ENCODE results near the gene NR6A1.

NR6A1 gene

GRCh38 chr9:124479371-124479770 is 291.7 kb downstream of the NR6A1 start:
- Histone ChIP-seq H3K27ac (ENCODE audit: low read length, poor library complexity, severe bottlenecking) (no peak overlapping the region), H2BK15ac (ENCODE audit: low read depth, poor library complexity, severe bottlenecking) (no peak overlapping the region), H3K79me1 (replicated peaks; ENCODE audit: low read length, poor library complexity, severe bottlenecking) (no peaks in the 10 kb centered on the region), H4K91ac (ENCODE audit: low read length) (no peak overlapping the region), H3K9ac (ENCODE audit: low read length) (no peak overlapping the region), H2BK5ac (ENCODE audit: low read depth, low read length, poor library complexity, severe bottlenecking) (no peak overlapping the region), H3K4ac (ENCODE audit: low read depth in 1 of 2, low read length in 2 of 2) (no peak overlapping the region), H3K9me3 (ENCODE audit: control insufficient read depth, low read length) (no peaks in the 10 kb centered on the region), H3K36me3 (ENCODE audit: control insufficient read depth in 1 of 2, insufficient read depth in 2 of 2, low read depth in 1 of 2, low read length in 2 of 2) (no peaks in the 10 kb centered on the region), H3K23ac (ENCODE audit: low read length in 2 of 2) (no peak overlapping the region), H3K4me3 (ENCODE audit: insufficient read depth in 1 of 2, low read depth in 1 of 2, low read length in 2 of 2) (no peak overlapping the region), H4K8ac (ENCODE audit: low read length) (no peak overlapping the region), H3K14ac (ENCODE audit: low read length in 2 of 2) (peak overlapping the region in 1 of 2 experiments; percentile 53), H3K27me3 (ENCODE audit: control insufficient read depth in 1 of 2, insufficient read depth in 1 of 2, low read length in 2 of 2) (peaks cover 70 to 89% of the 10 kb centered on the region in 2 experiments), H2AK5ac (ENCODE audit: low read length, severe bottlenecking) (no peak overlapping the region), H3K18ac (ENCODE audit: low read depth in 1 of 2, low read length in 2 of 2) (no peak overlapping the region), H3K4me2 (ENCODE audit: low read length, poor library complexity, severe bottlenecking) (no peak overlapping the region), H2AFZ (ENCODE audit: low read depth, low read length) (no peak overlapping the region), H2BK12ac (ENCODE audit: low read length in 2 of 2) (no peak overlapping the region), H2BK120ac (ENCODE audit: low read depth, low read length) (no peak overlapping the region), H3K4me1 (ENCODE audit: control insufficient read depth, insufficient read depth, low read depth, low read length) (peaks cover 11% of the 10 kb centered on the region)
- no peak for DNase-seq
- 86% methylated on average over 15 of the region's 16 CpGs for WGBS

- Histone ChIP-seq H3K27me3 (ENCODE audit: control insufficient read depth in 1 of 2, insufficient read depth in 1 of 2, low read length in 2 of 2) (peaks cover 67 to 86% of the 10 kb centered on the region in 2 experiments), H3K27ac (ENCODE audit: low read length, poor library complexity, severe bottlenecking) (no peak overlapping the region), H3K4me1 (ENCODE audit: control insufficient read depth, insufficient read depth, low read depth, low read length) (peaks cover 11% of the 10 kb centered on the region), H3K23ac (ENCODE audit: low read length in 2 of 2) (no peak overlapping the region), H3K9ac (ENCODE audit: low read length) (no peak overlapping the region), H2BK120ac (ENCODE audit: low read depth, low read length) (no peak overlapping the region), H2BK5ac (ENCODE audit: low read depth, low read length, poor library complexity, severe bottlenecking) (no peak overlapping the region), H3K9me3 (ENCODE audit: control insufficient read depth, low read length) (no peaks in the 10 kb centered on the region), H4K8ac (ENCODE audit: low read length) (peak overlapping the region; percentile 3), H4K91ac (ENCODE audit: low read length) (no peak overlapping the region), H3K4me2 (ENCODE audit: low read length, poor library complexity, severe bottlenecking) (no peak overlapping the region), H2AK5ac (ENCODE audit: low read length, severe bottlenecking) (no peak overlapping the region), H3K4ac (ENCODE audit: low read depth in 1 of 2, low read length in 2 of 2) (no peak overlapping the region), H2BK12ac (ENCODE audit: low read length in 2 of 2) (no peak overlapping the region), H3K14ac (ENCODE audit: low read length in 2 of 2) (no peak overlapping the region), H3K36me3 (ENCODE audit: control insufficient read depth in 1 of 2, insufficient read depth in 2 of 2, low read depth in 1 of 2, low read length in 2 of 2) (no peaks in the 10 kb centered on the region), H2AFZ (ENCODE audit: low read depth, low read length) (no peak overlapping the region), H3K79me1 (replicated peaks; ENCODE audit: low read length, poor library complexity, severe bottlenecking) (no peaks in the 10 kb centered on the region), H3K4me3 (ENCODE audit: insufficient read depth in 1 of 2, low read depth in 1 of 2, low read length in 2 of 2) (no peak overlapping the region), H2BK15ac (ENCODE audit: low read depth, poor library complexity, severe bottlenecking) (peak overlapping the region; percentile 35), H3K18ac (ENCODE audit: low read depth in 1 of 2, low read length in 2 of 2) (no peak overlapping the region)
- 22% methylated on average over 12 of the region's 12 CpGs for WGBS
- no peak for DNase-seq
Measured at GRCh38 chr9:124478354-124478753, 292.8 kb downstream of the NR6A1 start.

GRCh38 chr9:124477648-124478285 is 293.3 kb downstream of the NR6A1 start:
- Histone ChIP-seq H3K4me1 (ENCODE audit: control insufficient read depth, insufficient read depth, low read depth, low read length) (peaks cover 11% of the 10 kb centered on the region), H3K14ac (ENCODE audit: low read length in 2 of 2) (no peak overlapping the region), H3K79me1 (replicated peaks; ENCODE audit: low read length, poor library complexity, severe bottlenecking) (no peaks in the 10 kb centered on the region), H3K18ac (ENCODE audit: low read depth in 1 of 2, low read length in 2 of 2) (peak overlapping the region in 1 of 2 experiments; percentile 11), H3K4me3 (ENCODE audit: insufficient read depth in 1 of 2, low read depth in 1 of 2, low read length in 2 of 2) (no peak overlapping the region), H3K36me3 (ENCODE audit: control insufficient read depth in 1 of 2, insufficient read depth in 2 of 2, low read depth in 1 of 2, low read length in 2 of 2) (no peaks in the 10 kb centered on the region), H2BK15ac (ENCODE audit: low read depth, poor library complexity, severe bottlenecking) (peak overlapping the region; percentile 35), H3K27me3 (ENCODE audit: control insufficient read depth in 1 of 2, insufficient read depth in 1 of 2, low read length in 2 of 2) (peaks cover 68 to 86% of the 10 kb centered on the region in 2 experiments), H2BK5ac (ENCODE audit: low read depth, low read length, poor library complexity, severe bottlenecking) (no peak overlapping the region), H4K8ac (ENCODE audit: low read length) (peak overlapping the region; percentile 57), H3K9me3 (ENCODE audit: control insufficient read depth, low read length) (no peaks in the 10 kb centered on the region), H3K27ac (ENCODE audit: low read length, poor library complexity, severe bottlenecking) (no peak overlapping the region), H3K23ac (ENCODE audit: low read length in 2 of 2) (peak overlapping the region in 1 of 2 experiments; percentile 71), H3K4me2 (ENCODE audit: low read length, poor library complexity, severe bottlenecking) (peak overlapping the region; percentile 57), H2BK120ac (ENCODE audit: low read depth, low read length) (no peak overlapping the region), H2AFZ (ENCODE audit: low read depth, low read length) (no peak overlapping the region), H2BK12ac (ENCODE audit: low read length in 2 of 2) (no peak overlapping the region), H3K9ac (ENCODE audit: low read length) (no peak overlapping the region), H2AK5ac (ENCODE audit: low read length, severe bottlenecking) (no peak overlapping the region), H3K4ac (ENCODE audit: low read depth in 1 of 2, low read length in 2 of 2) (no peak overlapping the region), H4K91ac (ENCODE audit: low read length) (no peak overlapping the region)
- no peak for DNase-seq
- 4% methylated on average over 33 of the region's 53 CpGs for WGBS

DNA sequence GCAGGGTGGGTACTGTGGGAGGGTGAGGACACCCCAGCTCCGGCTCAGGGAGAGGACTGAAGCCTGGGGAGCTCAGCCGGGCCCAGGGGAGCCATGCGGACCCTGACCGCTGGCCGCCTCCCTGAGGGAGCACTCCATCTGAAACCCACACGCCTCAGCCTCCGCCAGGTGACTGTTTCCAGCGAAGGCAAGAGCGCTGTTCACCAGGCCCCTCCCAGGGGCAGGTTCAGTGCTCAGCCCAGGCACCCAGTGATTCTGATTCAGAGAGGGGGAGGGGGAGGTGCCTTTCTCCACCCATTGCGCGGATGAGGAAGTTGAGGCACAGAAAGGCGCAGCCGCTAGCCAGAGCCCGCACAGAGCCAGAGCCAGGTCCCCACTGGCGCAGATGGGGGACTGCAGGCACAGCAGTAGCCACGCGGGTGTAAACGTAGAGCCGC is 293.9 kb downstream of the NR6A1 start:
- Histone ChIP-seq H4K8ac (ENCODE audit: low read length) (no peak overlapping the region), H3K27ac (ENCODE audit: low read length, poor library complexity, severe bottlenecking) (no peak overlapping the region), H3K9me3 (ENCODE audit: control insufficient read depth, low read length) (no peaks in the 10 kb centered on the region), H2BK120ac (ENCODE audit: low read depth, low read length) (no peak overlapping the region), H4K91ac (ENCODE audit: low read length) (no peak overlapping the region), H3K18ac (ENCODE audit: low read depth in 1 of 2, low read length in 2 of 2) (peak overlapping the region in 1 of 2 experiments; percentile 11), H3K4me2 (ENCODE audit: low read length, poor library complexity, severe bottlenecking) (peak overlapping the region; percentile 57), H3K4me1 (ENCODE audit: control insufficient read depth, insufficient read depth, low read depth, low read length) (peaks cover 10% of the 10 kb centered on the region), H3K9ac (ENCODE audit: low read length) (no peak overlapping the region), H2AK5ac (ENCODE audit: low read length, severe bottlenecking) (no peak overlapping the region), H3K4me3 (ENCODE audit: insufficient read depth in 1 of 2, low read depth in 1 of 2, low read length in 2 of 2) (no peak overlapping the region), H2BK15ac (ENCODE audit: low read depth, poor library complexity, severe bottlenecking) (no peak overlapping the region), H3K79me1 (replicated peaks; ENCODE audit: low read length, poor library complexity, severe bottlenecking) (no peaks in the 10 kb centered on the region), H3K36me3 (ENCODE audit: control insufficient read depth in 1 of 2, insufficient read depth in 2 of 2, low read depth in 1 of 2, low read length in 2 of 2) (no peaks in the 10 kb centered on the region), H2AFZ (ENCODE audit: low read depth, low read length) (no peak overlapping the region), H2BK5ac (ENCODE audit: low read depth, low read length, poor library complexity, severe bottlenecking) (no peak overlapping the region), H3K23ac (ENCODE audit: low read length in 2 of 2) (no peak overlapping the region), H3K27me3 (ENCODE audit: control insufficient read depth in 1 of 2, insufficient read depth in 1 of 2, low read length in 2 of 2) (peaks cover 68 to 84% of the 10 kb centered on the region in 2 experiments), H3K4ac (ENCODE audit: low read depth in 1 of 2, low read length in 2 of 2) (no peak overlapping the region), H2BK12ac (ENCODE audit: low read length in 2 of 2) (no peak overlapping the region), H3K14ac (ENCODE audit: low read length in 2 of 2) (no peak overlapping the region)
- DNase-seq: no peak
- 58% methylated on average over 19 of the region's 19 CpGs for WGBS
